HCT116 (cell line): Measurements from ENCODE around the gene RGS6. TPM values are rescaled to one million over a fixed set of nuclear protein-coding genes. Genes with fewer than 3 reads are reported as not detected.

Source experiments
- ATAC-seq: fragments of 200-7000 bp; cut with Tn5 transposase; 2 replicates; pipeline ENCODE4 v1.9.1; 2020; ENCODE audit warnings: mild to moderate bottlenecking, moderate library complexity
- BruUV-seq: library from RNA; stranded (reverse); fragments of 400-500 nt; replicated peaks from 2 replicates; lab custom pipeline; 2021; lab: Mats Ljungman, UMichigan
- CTCF ChIA-PET: fragments of 300-600 bp; sonication (Branson Sonifier 250); formaldehyde crosslinking; loops from one replicate; lab custom pipeline; 2021; ENCODE audit warnings: antibody characterized with exemption; lab: Charles Lee
- POLR2A ChIA-PET: fragments of 300-600, 350-600 bp; sonication (Branson Sonifier 250); formaldehyde crosslinking; loops from one replicate; lab custom pipeline; 2021; ENCODE audit warnings: antibody characterized with exemption; lab: Charles Lee
- RAD21 ChIA-PET, 2 experiments: fragments of 300-600 bp; sonication (Branson Sonifier 250); formaldehyde crosslinking; loops; one replicate each; lab custom pipeline; 2023; ENCODE audit warnings: low total read pairs in 2 of 2; ENCODE audit not compliant: uncharacterized antibody in 2 of 2, unreplicated experiment in 2 of 2, low non-redundant PET in 1 of 2; lab: Charles Lee
- DNase-seq: peaks from one replicate; pipeline ENCODE4 v3.0.0-alpha.2; 2010; ENCODE audit warnings: low read depth, low spot score
- H2AFZ ChIP-seq: fragments of 200-600 bp; shearing (Covaris generic), sonication (generic); 2 replicates; pipeline ENCODE4 v1.6.1; 2017; ENCODE audit warnings: low read depth, mixed run types, mixed read lengths, antibody characterized with exemption, low read length; ENCODE audit not compliant: poor library complexity, severe bottlenecking
- H3K27ac ChIP-seq: 2 replicates; pipeline ENCODE4 v1.5.1; 2012; ENCODE audit warnings: low read depth, low read length
- H3K27me3 ChIP-seq: fragments of 200-600 bp; sonication (generic); 2 replicates; pipeline ENCODE4 v1.6.1; 2016; ENCODE audit warnings: mixed run types, low read length, mixed read lengths; ENCODE audit not compliant: insufficient read depth
- H3K36me3 ChIP-seq, 2 experiments: fragments of 200-500 bp in 1 of 2; fragments of 200-600 bp in 1 of 2; sonication (Bioruptor generic) in 1 of 2; sonication (generic) in 1 of 2; 2 replicates each; pipeline versions ENCODE4 v1.5.1 to v1.6.1; 2014 to 2016; ENCODE audit warnings: low read length in 2 of 2, inconsistent platforms in 1 of 2, mixed read lengths in 1 of 2, mixed run types in 1 of 2; ENCODE audit not compliant: insufficient read depth in 2 of 2, control insufficient read depth in 1 of 2
- H3K4me1 ChIP-seq, 2 experiments: fragments of 200-600 bp in 1 of 2; sonication (generic) in 1 of 2; 2 replicates each; pipeline versions ENCODE4 v1.5.1 to v1.6.1; 2012 to 2017; ENCODE audit warnings: low read length in 2 of 2, inconsistent platforms in 1 of 2, mild to moderate bottlenecking in 1 of 2, mixed read lengths in 1 of 2, mixed run types in 1 of 2, moderate library complexity in 1 of 2; ENCODE audit not compliant: insufficient read depth in 2 of 2, control insufficient read depth in 1 of 2
- H3K4me2 ChIP-seq: fragments of 200-600 bp; sonication (generic); 2 replicates; pipeline ENCODE4 v1.6.1; 2017; ENCODE audit warnings: mixed run types, low read length, mixed read lengths
- H3K4me3 ChIP-seq, 2 experiments: fragments of 200-600 bp in 1 of 2; sonication (generic) in 1 of 2; replicated peaks in 1 of 2; 2 replicates each; pipeline ENCODE4 v1.5.1; 2011 to 2016; ENCODE audit warnings: low read length in 2 of 2, control low read depth in 1 of 2, low read depth in 1 of 2, mild to moderate bottlenecking in 1 of 2, mixed read lengths in 1 of 2, mixed run types in 1 of 2
- H3K79me2 ChIP-seq: fragments of 200-600 bp; sonication (generic); 2 replicates; pipeline ENCODE4 v1.6.1; 2017; ENCODE audit warnings: mild to moderate bottlenecking, mixed run types, low read length, moderate library complexity, mixed read lengths; ENCODE audit not compliant: insufficient read depth
- H3K9ac ChIP-seq: fragments of 200-600 bp; sonication (generic); 2 replicates; pipeline ENCODE4 v1.6.1; 2016; ENCODE audit warnings: low read length, mixed read lengths
- H3K9me2 ChIP-seq: fragments of 200-600 bp; sonication (generic), shearing (Covaris generic); 2 replicates; pipeline ENCODE4 v1.6.1; 2017; ENCODE audit warnings: mixed run types, mild to moderate bottlenecking, moderate library complexity; ENCODE audit not compliant: insufficient read depth
- H3K9me3 ChIP-seq, 2 experiments: fragments of 200-500 bp in 1 of 2; fragments of 200-600 bp in 1 of 2; sonication (Bioruptor generic) in 1 of 2; sonication (generic) in 1 of 2; 2 replicates each; pipeline ENCODE4 v1.6.1; 2014 to 2017; ENCODE audit warnings: low read length in 2 of 2, mixed read lengths in 2 of 2, inconsistent platforms in 1 of 2, low read depth in 1 of 2, mild to moderate bottlenecking in 1 of 2, mixed run types in 1 of 2, moderate library complexity in 1 of 2; ENCODE audit not compliant: control insufficient read depth in 1 of 2, insufficient read depth in 1 of 2
- H4K20me1 ChIP-seq: fragments of 200-600 bp; sonication (generic), shearing (Covaris generic); 2 replicates; pipeline ENCODE4 v1.6.1; 2017; ENCODE audit warnings: mixed run types, mild to moderate bottlenecking, moderate library complexity; ENCODE audit not compliant: insufficient read depth
- EGR1 ChIP-seq: IDR thresholded peaks from 2 replicates; pipeline ENCODE4 v1.6.1; 2012; ENCODE audit warnings: low read depth
- ELF1 ChIP-seq: IDR thresholded peaks from 2 replicates; pipeline ENCODE4 v1.6.1; 2012; ENCODE audit warnings: low read depth, borderline replicate concordance
- EZH2phosphoT487 ChIP-seq: fragments of 200-600 bp; IDR thresholded peaks from 2 replicates; pipeline ENCODE4 v1.6.1; 2018; ENCODE audit warnings: antibody characterized with exemption, borderline replicate concordance
- FOSL1 ChIP-seq: IDR thresholded peaks from 2 replicates; pipeline ENCODE4 v1.6.1; 2012; ENCODE audit warnings: low read depth
- MAX ChIP-seq: IDR thresholded peaks from 2 replicates; pipeline ENCODE4 v1.6.1; 2012
- POLR2A ChIP-seq: IDR thresholded peaks from 2 replicates; pipeline ENCODE4 v1.7.0; 2011; ENCODE audit warnings: borderline replicate concordance; ENCODE audit not compliant: insufficient read depth, insufficient read length; ENCODE audit errors: extremely low read depth
- POLR2AphosphoS5 ChIP-seq: IDR thresholded peaks from 2 replicates; pipeline ENCODE4 v1.6.1; 2011; ENCODE audit warnings: mild to moderate bottlenecking, low read depth, low read length, moderate library complexity
- REST ChIP-seq: IDR thresholded peaks from 2 replicates; pipeline ENCODE4 v1.6.1; 2012; ENCODE audit warnings: low read depth
- SIN3A ChIP-seq: IDR thresholded peaks from 2 replicates; pipeline ENCODE4 v1.6.1; 2012; ENCODE audit warnings: low read depth
- TCF7L2 ChIP-seq: IDR thresholded peaks from 2 replicates; pipeline ENCODE4 v1.7.0; 2011; ENCODE audit warnings: borderline replicate concordance, inconsistent platforms; ENCODE audit not compliant: insufficient read depth, insufficient read length; ENCODE audit errors: extremely low read depth
- YY1 ChIP-seq: IDR thresholded peaks from 2 replicates; pipeline ENCODE4 v1.6.1; 2011; ENCODE audit warnings: low read length, low read depth, moderate library complexity, mild to moderate bottlenecking; ENCODE audit not compliant: insufficient replicate concordance; ENCODE audit errors: extremely low read depth
- intact Hi-C: fragments of 100-400 bp; cut with micrococcal nuclease; formaldehyde crosslinking; loops from 2 replicates; pipeline ENCODE4 v1.10.0; 2022
- total RNA-seq: library from RNA; stranded (reverse); gene quantifications from one replicate; pipeline ENCODE4 v1.2.1, GENCODE V29; 2021; ENCODE audit not compliant: unreplicated experiment

The RGS6 gene
- total RNA-seq, 1 experiment from 2014 or later: 4.7 TPM

GRCh38 chr14:72518809-72519377 lies 586.7 kb downstream of the RGS6 start:
- RAD21 ChIA-PET: no interaction called here
- H3K27me3 ChIP-seq: no peaks in the 10 kb centered on the region
- no peak overlapping the region for H3K9ac ChIP-seq
- no peaks in the 10 kb centered on the region for H3K4me1 ChIP-seq
- no peaks in the 10 kb centered on the region for H3K36me3 ChIP-seq
- intact Hi-C loops: no loop called here
- no TSS peak for BruUV-seq
- no peak overlapping the region for H3K27ac ChIP-seq
- H2AFZ ChIP-seq: no peak overlapping the region
- H4K20me1 ChIP-seq: no peaks in the 10 kb centered on the region
- no peaks in the 10 kb centered on the region for H3K9me2 ChIP-seq
- ATAC-seq (no peak), DNase-seq (no peak)
- no peaks in the 10 kb centered on the region for H3K9me3 ChIP-seq
- no peaks in the 10 kb centered on the region for H3K79me2 ChIP-seq
- H3K4me2 ChIP-seq: no peak overlapping the region
- no peak overlapping the region for H3K4me3 ChIP-seq
- TF ChIP-seq SIN3A (no peak), ELF1 (no peak), EGR1 (no peak), TCF7L2 (no peak), EZH2phosphoT487 (no peak), FOSL1 (no peak), YY1 (no peak), MAX (no peak), POLR2A (no peak), POLR2AphosphoS5 (no peak), REST (no peak)
- CTCF ChIA-PET: interaction anchor here (1.0 kb wide), 1 partner anchor 384 kb away, joined by 3 read pairs; no protein-coding TSS in a partner anchor
- POLR2A ChIA-PET: no interaction called here
